BLaER1 (cell line): ENCODE results near the gene SHANK2.

Experiments
- H3K27ac ChIP-seq: shearing (Covaris generic); formaldehyde crosslinking; 2 replicates; pipeline ENCODE4 v1.8.1; 2022
- H3K27me3 ChIP-seq: shearing (Covaris generic); formaldehyde crosslinking; 2 replicates; pipeline ENCODE4 v1.8.1; 2022
- H3K36me3 ChIP-seq: shearing (Covaris generic); formaldehyde crosslinking; 2 replicates; pipeline ENCODE4 v1.8.1; 2022
- H3K4me1 ChIP-seq: shearing (Covaris generic); formaldehyde crosslinking; 2 replicates; pipeline ENCODE4 v1.8.1; 2022
- H3K4me2 ChIP-seq: shearing (Covaris generic); formaldehyde crosslinking; 2 replicates; pipeline ENCODE4 v1.8.1; 2022
- H3K4me3 ChIP-seq: shearing (Covaris generic); formaldehyde crosslinking; 2 replicates; pipeline ENCODE4 v1.8.1; 2022
- H3K9ac ChIP-seq: shearing (Covaris generic); formaldehyde crosslinking; 2 replicates; pipeline ENCODE4 v1.8.1; 2022
- H3K9me3 ChIP-seq: shearing (Covaris generic); formaldehyde crosslinking; 2 replicates; pipeline ENCODE4 v1.8.1; 2022
- H4K20me1 ChIP-seq: shearing (Covaris generic); formaldehyde crosslinking; 2 replicates; pipeline ENCODE4 v1.8.1; 2022
- Cebpa-rat ChIP-seq: shearing (Covaris generic); IDR thresholded peaks from 2 replicates; pipeline ENCODE4 v1.8.1; 2022

SHANK2 gene

DNA sequence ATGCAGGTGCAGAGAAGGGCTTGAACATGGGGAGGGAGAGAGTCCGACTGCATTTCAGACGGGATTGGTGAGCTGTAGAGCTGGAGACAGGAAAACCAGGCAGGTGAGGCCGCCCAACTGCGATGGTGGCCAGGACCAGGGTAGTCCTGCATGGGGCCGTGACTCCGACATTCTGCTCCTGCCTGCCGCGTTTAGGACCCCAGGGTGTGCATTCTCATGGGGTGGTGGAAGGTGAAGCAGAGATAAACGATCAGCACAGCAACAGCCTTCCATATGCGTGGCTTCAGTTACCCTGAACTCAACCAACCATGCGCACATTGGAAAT lies 29.3 kb downstream of the SHANK2 start:
- no peak overlapping the region for H3K4me3 ChIP-seq
- H3K36me3 ChIP-seq: no peaks in the 10 kb centered on the region
- H3K27ac ChIP-seq: no peak overlapping the region
- TF ChIP-seq Cebpa-rat: no peak
- no peak overlapping the region for H3K4me2 ChIP-seq
- H4K20me1 ChIP-seq: no peaks in the 10 kb centered on the region
- no peak overlapping the region for H3K9ac ChIP-seq
- no peaks in the 10 kb centered on the region for H3K4me1 ChIP-seq
- peaks cover 30% of the 10 kb centered on the region for H3K9me3 ChIP-seq
- no peaks in the 10 kb centered on the region for H3K27me3 ChIP-seq

DNA sequence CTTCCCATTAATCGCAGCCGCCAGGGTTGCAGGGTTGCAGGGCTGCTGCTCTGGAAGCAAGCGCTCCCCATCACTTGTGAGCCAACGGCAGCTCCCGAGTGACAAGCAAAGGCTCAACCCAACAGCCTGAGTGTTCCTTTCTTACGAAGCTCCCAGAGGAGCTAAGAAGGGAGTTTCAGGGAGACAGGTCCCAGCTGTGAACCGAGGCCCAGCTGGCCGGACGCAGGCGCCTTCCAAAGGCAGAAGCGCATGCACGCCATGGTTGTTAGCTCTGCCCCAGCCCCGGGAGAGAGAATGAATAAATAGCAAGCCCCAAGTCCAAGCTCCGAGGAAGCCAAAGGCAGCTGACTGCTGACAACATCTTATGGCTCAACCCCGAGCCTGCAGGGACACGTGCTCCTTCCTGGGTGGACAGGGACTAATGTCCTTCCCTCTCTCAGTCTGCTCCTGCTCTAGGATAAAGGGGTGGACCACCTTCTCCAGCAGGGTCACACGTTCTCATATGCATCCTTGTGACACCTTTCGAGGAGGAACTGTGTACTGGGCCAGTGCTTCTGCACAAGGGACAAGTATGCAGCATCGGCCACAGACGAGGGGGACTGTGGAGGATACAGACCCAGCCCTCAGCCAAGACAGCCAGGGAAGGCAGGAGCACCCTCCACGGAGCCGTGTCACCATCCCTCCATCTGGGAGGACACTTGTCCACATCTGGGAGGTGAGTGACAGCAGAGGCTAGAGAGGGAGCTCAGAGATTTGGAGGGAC lies 29.9 kb downstream of the SHANK2 start:
- Histone ChIP-seq H3K9ac (no peak overlapping the region), H3K4me2 (no peak overlapping the region)
- TF ChIP-seq Cebpa-rat: no peak

DNA sequence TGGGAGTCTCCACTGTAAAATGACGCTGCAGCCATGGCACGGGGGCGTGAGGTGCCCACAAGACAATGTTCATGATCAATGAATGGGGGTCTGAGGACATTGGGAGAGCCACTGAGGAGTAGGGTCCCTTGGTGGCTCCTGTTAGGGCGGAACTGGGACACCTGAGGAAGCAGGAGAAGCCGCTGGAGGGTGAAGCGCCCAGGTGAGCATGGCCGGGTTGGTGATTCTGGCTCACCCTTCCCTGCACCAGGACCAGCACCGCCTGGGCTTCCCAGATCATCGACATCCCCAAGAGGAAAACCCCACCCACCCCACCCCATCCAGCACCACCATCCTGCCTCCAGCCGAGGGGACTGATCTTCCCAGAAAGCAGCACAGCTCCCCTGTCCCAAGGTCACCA lies 30.6 kb downstream of the SHANK2 start:
- Histone ChIP-seq H3K9me3 (peaks cover 18% of the 10 kb centered on the region), H3K4me2 (no peak overlapping the region), H3K27me3 (no peaks in the 10 kb centered on the region), H4K20me1 (no peaks in the 10 kb centered on the region), H3K36me3 (no peaks in the 10 kb centered on the region), H3K27ac (no peak overlapping the region), H3K4me3 (no peak overlapping the region), H3K9ac (no peak overlapping the region), H3K4me1 (no peaks in the 10 kb centered on the region)
- no peak for TF ChIP-seq Cebpa-rat

More for the DNA sequence above, 29.9 kb downstream of the SHANK2 start:
- H3K27ac ChIP-seq: no peak overlapping the region
- H3K36me3 ChIP-seq: no peaks in the 10 kb centered on the region
- peaks cover 25% of the 10 kb centered on the region for H3K9me3 ChIP-seq
- no peaks in the 10 kb centered on the region for H3K4me1 ChIP-seq
- H3K4me3 ChIP-seq: no peak overlapping the region
- no peaks in the 10 kb centered on the region for H3K27me3 ChIP-seq
- H4K20me1 ChIP-seq: no peaks in the 10 kb centered on the region

DNA sequence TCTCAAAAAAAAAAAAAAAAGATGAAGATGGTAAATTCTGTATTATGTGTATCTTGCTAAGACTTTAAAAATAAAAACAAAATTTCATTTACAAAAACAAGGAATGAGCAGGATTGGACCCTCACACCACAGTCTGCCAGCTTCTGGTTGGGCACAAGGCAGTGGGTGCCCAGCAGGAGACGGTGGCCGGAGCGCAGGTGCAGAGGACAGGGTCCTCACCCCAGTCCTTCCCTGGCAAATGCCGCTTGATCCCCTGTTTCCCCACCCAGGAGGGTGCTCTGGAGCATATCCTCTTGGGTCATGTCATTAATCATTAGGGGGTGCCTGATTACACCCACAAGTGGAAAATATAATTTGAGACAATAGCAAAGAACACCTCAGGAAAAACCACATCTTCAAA lies 31.2 kb downstream of the SHANK2 start:
- H3K4me2 ChIP-seq: no peak overlapping the region

DNA sequence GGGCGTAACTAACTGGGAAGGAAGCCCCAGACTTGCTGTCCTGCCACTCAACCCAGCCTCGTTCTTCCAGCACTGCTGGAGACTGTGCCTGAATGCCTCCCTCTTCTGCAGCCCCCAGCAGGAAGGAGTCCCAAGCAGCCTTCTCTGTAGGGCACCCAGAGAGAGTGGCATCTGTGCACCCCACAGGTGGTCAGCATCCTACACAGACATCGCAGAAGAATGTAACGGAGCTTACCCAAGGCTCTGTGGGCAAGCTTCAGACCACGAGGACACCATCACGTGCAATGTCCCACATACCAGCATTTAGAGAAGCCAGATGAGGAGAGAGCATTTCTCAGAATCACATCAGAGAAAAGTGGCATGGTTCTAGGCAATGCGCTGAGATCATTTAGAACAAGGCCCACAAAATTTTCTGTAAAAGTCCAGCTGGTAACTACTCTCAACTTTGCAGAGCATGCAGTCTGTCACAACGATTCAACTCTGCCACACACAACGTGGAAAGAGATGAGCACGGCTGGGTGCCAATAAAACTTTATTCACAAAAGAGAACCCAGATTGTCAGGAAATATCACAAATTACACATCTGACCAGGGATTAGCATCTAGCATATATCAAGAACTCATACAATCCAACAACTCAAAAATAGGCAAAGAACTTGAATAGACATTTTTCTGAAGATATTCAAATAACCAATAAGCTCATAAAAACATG lies 33.4 kb downstream of the SHANK2 start:
- no peaks in the 10 kb centered on the region for H3K27me3 ChIP-seq
- no peak for TF ChIP-seq Cebpa-rat

More for the DNA sequence above, 31.2 kb downstream of the SHANK2 start:
- Histone ChIP-seq H4K20me1 (no peaks in the 10 kb centered on the region), H3K27me3 (no peaks in the 10 kb centered on the region), H3K4me1 (no peaks in the 10 kb centered on the region), H3K9me3 (peaks cover 16% of the 10 kb centered on the region), H3K36me3 (no peaks in the 10 kb centered on the region), H3K4me3 (no peak overlapping the region), H3K9ac (no peak overlapping the region), H3K27ac (no peak overlapping the region)
- TF ChIP-seq Cebpa-rat: no peak

DNA sequence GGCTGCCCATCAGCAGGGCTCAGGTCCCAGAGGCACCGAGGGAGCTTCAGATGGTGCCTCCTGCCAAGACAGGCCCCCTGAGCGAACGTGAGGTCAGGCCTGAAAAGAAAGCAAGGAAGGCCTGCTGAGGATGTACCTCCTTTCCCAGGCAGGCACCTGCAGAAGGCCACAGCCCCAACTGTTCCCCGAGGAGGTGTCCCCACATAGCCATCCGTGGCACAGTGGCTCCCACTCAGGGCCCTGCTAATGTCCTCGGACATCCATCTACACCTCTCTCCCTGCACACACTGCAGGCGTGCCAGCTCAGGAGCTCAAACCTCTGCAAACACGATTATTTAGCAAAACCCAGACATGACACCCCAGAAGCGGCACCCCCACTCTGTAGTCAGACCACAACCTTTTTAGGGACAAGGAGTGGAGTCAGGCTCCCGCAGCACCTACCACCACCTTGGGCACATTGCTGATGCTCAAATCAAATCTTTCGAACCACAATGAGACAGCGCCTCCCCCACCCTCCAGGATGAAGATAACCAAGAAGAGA lies 36.9 kb downstream of the SHANK2 start:
- no peaks in the 10 kb centered on the region for H3K9me3 ChIP-seq
- no peak for TF ChIP-seq Cebpa-rat
- no peak overlapping the region for H3K9ac ChIP-seq
- H3K27ac ChIP-seq: no peak overlapping the region
- no peaks in the 10 kb centered on the region for H3K4me1 ChIP-seq
- H3K4me2 ChIP-seq: no peak overlapping the region
- H3K4me3 ChIP-seq: no peak overlapping the region
- no peaks in the 10 kb centered on the region for H4K20me1 ChIP-seq
- H3K36me3 ChIP-seq: no peaks in the 10 kb centered on the region
- no peaks in the 10 kb centered on the region for H3K27me3 ChIP-seq

More for the DNA sequence above, 33.4 kb downstream of the SHANK2 start:
- Histone ChIP-seq H3K36me3 (no peaks in the 10 kb centered on the region), H3K4me1 (no peaks in the 10 kb centered on the region), H3K9ac (no peak overlapping the region), H3K27ac (no peak overlapping the region), H3K9me3 (no peaks in the 10 kb centered on the region), H3K4me3 (no peak overlapping the region), H4K20me1 (no peaks in the 10 kb centered on the region), H3K4me2 (no peak overlapping the region)

DNA sequence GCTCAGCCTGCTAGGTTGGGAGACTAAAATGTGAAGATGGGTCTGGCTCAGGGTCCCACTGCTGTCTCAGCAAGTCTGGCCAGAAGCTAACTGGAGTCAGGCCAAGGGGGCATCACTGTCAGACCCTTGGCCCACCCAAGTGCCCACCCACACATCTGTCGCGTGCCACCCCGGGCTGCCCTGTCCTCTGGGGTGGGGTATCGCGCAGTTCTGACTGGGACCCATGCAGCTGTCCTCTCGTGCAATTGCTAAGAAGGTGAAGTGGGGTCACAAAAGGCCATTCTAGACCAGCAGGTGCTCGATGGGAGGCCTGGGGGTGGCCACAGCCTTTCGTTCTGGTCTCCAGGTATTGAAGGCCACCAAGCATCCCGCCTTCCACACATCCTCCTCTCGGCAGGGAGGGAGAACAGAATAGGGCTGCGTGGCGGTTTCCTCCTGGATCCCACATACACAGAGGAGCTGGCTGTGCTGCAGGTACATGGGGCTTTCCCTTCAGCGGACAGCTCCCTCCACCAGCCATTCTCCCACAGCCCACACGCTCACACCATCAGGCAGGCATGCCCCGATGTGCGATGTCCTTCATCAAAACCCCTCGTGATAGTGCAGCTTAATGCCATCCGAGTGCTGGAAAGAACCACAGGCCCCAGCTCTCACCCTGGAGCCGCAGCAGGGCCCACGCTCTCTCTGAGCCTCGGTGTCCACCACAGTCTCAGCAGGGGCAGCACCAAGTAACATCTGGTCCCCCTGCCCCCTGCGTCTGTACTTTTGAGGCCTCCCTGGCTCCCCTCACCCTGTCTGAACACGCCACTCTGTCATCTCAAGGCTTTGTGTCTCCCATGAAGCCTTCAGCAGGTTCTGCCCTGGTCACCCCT lies 37.6 kb downstream of the SHANK2 start:
- H3K4me3 ChIP-seq: no peak overlapping the region
- no peak for TF ChIP-seq Cebpa-rat

DNA sequence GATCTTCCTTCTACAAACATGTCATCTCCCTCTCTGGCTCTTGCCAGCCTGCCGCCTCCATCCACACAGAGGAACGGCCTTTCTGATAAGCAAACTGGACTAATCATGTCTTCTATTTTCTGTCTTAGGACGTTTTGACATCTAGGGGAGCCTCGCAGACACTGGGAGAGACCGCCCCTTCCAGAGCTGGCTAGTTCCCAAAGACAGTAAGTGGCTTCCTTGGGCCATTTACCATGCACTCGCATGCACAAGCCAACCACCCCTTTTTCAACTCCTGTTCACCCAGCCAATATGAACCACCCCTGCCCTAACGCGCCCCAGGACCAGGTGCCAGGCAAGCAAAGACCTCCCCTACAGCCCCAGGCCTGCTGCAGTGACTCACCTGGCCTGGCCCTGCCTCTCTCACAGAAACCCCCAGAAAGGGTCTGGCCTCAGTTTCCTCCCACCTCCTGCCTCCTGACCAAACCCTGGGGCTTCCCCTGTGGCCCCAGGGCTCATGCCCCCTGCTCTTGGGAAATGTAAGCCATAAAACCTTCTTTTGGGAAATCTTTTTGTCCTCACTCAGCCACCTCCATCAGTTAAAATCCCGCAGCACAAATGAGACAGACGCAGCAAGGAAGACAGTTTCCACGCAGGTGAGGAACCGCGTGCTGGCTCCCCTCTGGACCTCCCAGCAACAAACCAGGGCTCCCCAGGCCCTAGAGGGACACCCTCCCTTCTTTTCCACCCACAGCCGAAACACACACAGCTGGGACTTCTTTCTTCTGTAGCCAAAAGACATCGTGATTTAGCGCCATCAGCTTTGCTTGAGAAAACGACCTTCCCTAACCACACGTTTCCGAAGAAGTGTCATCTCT lies 38.5 kb downstream of the SHANK2 start:
- Histone ChIP-seq H3K27ac (no peak overlapping the region), H3K4me1 (no peaks in the 10 kb centered on the region), H4K20me1 (no peaks in the 10 kb centered on the region), H3K27me3 (no peaks in the 10 kb centered on the region), H3K36me3 (no peaks in the 10 kb centered on the region), H3K9ac (no peak overlapping the region), H3K9me3 (peaks cover 4% of the 10 kb centered on the region), H3K4me2 (no peak overlapping the region), H3K4me3 (no peak overlapping the region)
- TF ChIP-seq Cebpa-rat: no peak

More for the DNA sequence above, 37.6 kb downstream of the SHANK2 start:
- Histone ChIP-seq H3K36me3 (no peaks in the 10 kb centered on the region), H3K27me3 (no peaks in the 10 kb centered on the region), H3K4me2 (no peak overlapping the region), H3K27ac (no peak overlapping the region), H3K9me3 (no peaks in the 10 kb centered on the region), H3K4me1 (no peaks in the 10 kb centered on the region), H3K9ac (no peak overlapping the region), H4K20me1 (no peaks in the 10 kb centered on the region)
